Keratinocyte (primary cell): ENCODE results near the gene JADE2. TPM values are rescaled to one million over a fixed set of nuclear protein-coding genes. Genes with fewer than 3 reads are reported as not detected.

ENCODE experiments used
- DNase-seq: peaks from one replicate; pipeline ENCODE4 v3.0.0-alpha.2; 2011; ENCODE audit warnings: low read depth, missing footprints, low spot score
- FAIRE-seq: peaks from 2 replicates; lab custom pipeline; 2011; peaks lifted over from hg19 to GRCh38; lab: Jason Lieb, UNC
- H2AFZ ChIP-seq: 2 replicates; pipeline ENCODE4 v1.6.0; 2012; ENCODE audit warnings: low read length, control low read depth, inconsistent platforms; ENCODE audit not compliant: control insufficient read depth
- H3K27ac ChIP-seq: 2 replicates; pipeline ENCODE4 v1.5.1; 2011; ENCODE audit warnings: low read length; ENCODE audit not compliant: control insufficient read depth, insufficient read depth
- H3K27me3 ChIP-seq: 3 replicates; pipeline ENCODE4 v1.6.0; 2011; ENCODE audit warnings: low read length; ENCODE audit not compliant: control insufficient read depth, insufficient read depth; ENCODE audit errors: extremely low read depth
- H3K36me3 ChIP-seq, 2 experiments: 2 replicates in 1 of 2; 3 replicates in 1 of 2; pipeline ENCODE4 v1.5.1; 2011; ENCODE audit warnings: low read length in 2 of 2, mild to moderate bottlenecking in 1 of 2; ENCODE audit not compliant: control insufficient read depth in 2 of 2, insufficient read depth in 2 of 2; ENCODE audit errors: extremely low read depth in 1 of 2
- H3K4me1 ChIP-seq: 3 replicates; pipeline ENCODE4 v1.5.1; 2011; ENCODE audit warnings: low read length; ENCODE audit not compliant: control insufficient read depth, insufficient read depth; ENCODE audit errors: extremely low read depth
- H3K4me2 ChIP-seq: 3 replicates; pipeline ENCODE4 v1.6.0; 2011; ENCODE audit warnings: low read depth, low read length; ENCODE audit not compliant: control insufficient read depth, insufficient read depth; ENCODE audit errors: extremely low read depth
- H3K4me3 ChIP-seq, 3 experiments: fragments of 200-600 bp in 1 of 3; sonication (generic) in 1 of 3; 2 replicates in 2 of 3; 3 replicates in 1 of 3; pipeline ENCODE4 v1.5.1; 2011 to 2016; ENCODE audit warnings: low read length in 3 of 3, mild to moderate bottlenecking in 3 of 3, control low read depth in 2 of 3, inconsistent platforms in 1 of 3, low read depth in 1 of 3, mixed read lengths in 1 of 3, mixed run types in 1 of 3, moderate library complexity in 1 of 3; ENCODE audit not compliant: control insufficient read depth in 2 of 3, insufficient read depth in 2 of 3; ENCODE audit errors: extremely low read depth in 1 of 3
- H3K79me2 ChIP-seq: 2 replicates; pipeline ENCODE4 v1.6.0; 2012; ENCODE audit warnings: low read length; ENCODE audit not compliant: control insufficient read depth, insufficient read depth
- H3K9ac ChIP-seq: 3 replicates; pipeline ENCODE4 v1.6.0; 2011; ENCODE audit warnings: low read length; ENCODE audit not compliant: control insufficient read depth, insufficient read depth; ENCODE audit errors: extremely low read depth
- H3K9me1 ChIP-seq: 3 replicates; pipeline ENCODE4 v1.6.0; 2011; ENCODE audit warnings: low read length; ENCODE audit not compliant: control insufficient read depth, insufficient read depth; ENCODE audit errors: extremely low read depth
- H3K9me3 ChIP-seq: 2 replicates; pipeline ENCODE4 v1.5.1; 2012; ENCODE audit warnings: low read depth, low read length; ENCODE audit not compliant: control insufficient read depth
- H4K20me1 ChIP-seq: 3 replicates; pipeline ENCODE4 v1.6.0; 2011; ENCODE audit warnings: low read length; ENCODE audit not compliant: control insufficient read depth, insufficient read depth; ENCODE audit errors: extremely low read depth
- EZH2 ChIP-seq: IDR thresholded peaks from one replicate; pipeline ENCODE4 v1.6.1; 2012; ENCODE audit warnings: inconsistent platforms, mild to moderate bottlenecking, low read length, moderate library complexity
- dilution Hi-C: fragments of 300-500 bp; cut with MboI; formaldehyde crosslinking; loops from one replicate; pipeline ENCODE4 v1.7.0; 2020; ENCODE audit warnings: low sequenced_read_pairs; ENCODE audit not compliant: extremely low pct_ligation_motif_present
- polyA plus RNA-seq, 5 experiments: library from polyadenylated mRNA; depleted of rRNA in 3 of 5; stranded (reverse) in 3 of 5; stranded (forward) in 1 of 5; unstranded in 1 of 5; fragments of >200 nt; gene quantifications; 1 replicate in 1 of 5; 2 replicates in 3 of 5; 3 replicates in 1 of 5; pipeline versions ENCODE4 v1.2.1 to v1.2.3, GENCODE V29; 2011 to 2012; ENCODE audit warnings: missing spikeins in 2 of 5, low read depth in 1 of 5, low replicate concordance in 1 of 5
- TF ChIP-seq, protein P1 (sequence below), 3 experiments: IDR thresholded peaks in 1 of 3; conservative IDR thresholded peaks in 1 of 3; optimal IDR thresholded peaks in 1 of 3; 2 replicates in 2 of 3; 3 replicates in 1 of 3; pipeline versions ENCODE3 to v1.5.1; 2011; ENCODE audit warnings: low read length in 3 of 3, mild to moderate bottlenecking in 3 of 3, moderate library complexity in 2 of 3, control low read depth in 1 of 3, inconsistent platforms in 1 of 3; ENCODE audit not compliant: insufficient read depth in 2 of 3; ENCODE audit errors: extremely low read depth in 1 of 3

JADE2 gene
- polyA plus RNA-seq, 1 donor (not counting 4 experiments of a cell fraction or from before 2014, with no cell fraction given), result 11.1 TPM

GRCh38 chr5:134530301-134531077 is 5.0 kb downstream of the JADE2 start:
- Histone ChIP-seq H2AFZ (no peak overlapping the region), H3K9ac (no peak overlapping the region), H3K4me2 (no peak overlapping the region), H3K36me3 (no peaks in the 10 kb centered on the region), H3K9me1 (no peaks in the 10 kb centered on the region), H3K9me3 (no peaks in the 10 kb centered on the region), H4K20me1 (no peaks in the 10 kb centered on the region), H3K79me2 (peaks cover 41% of the 10 kb centered on the region), H3K27me3 (no peaks in the 10 kb centered on the region), H3K4me1 (peaks cover 10% of the 10 kb centered on the region), H3K4me3 (no peak overlapping the region), H3K27ac (no peak overlapping the region)
- dilution Hi-C loops, result no loop called here
- no peak for FAIRE-seq
- no peak for DNase-seq
- no peak for TF ChIP-seq EZH2
- TF ChIP-seq, protein P1, sequence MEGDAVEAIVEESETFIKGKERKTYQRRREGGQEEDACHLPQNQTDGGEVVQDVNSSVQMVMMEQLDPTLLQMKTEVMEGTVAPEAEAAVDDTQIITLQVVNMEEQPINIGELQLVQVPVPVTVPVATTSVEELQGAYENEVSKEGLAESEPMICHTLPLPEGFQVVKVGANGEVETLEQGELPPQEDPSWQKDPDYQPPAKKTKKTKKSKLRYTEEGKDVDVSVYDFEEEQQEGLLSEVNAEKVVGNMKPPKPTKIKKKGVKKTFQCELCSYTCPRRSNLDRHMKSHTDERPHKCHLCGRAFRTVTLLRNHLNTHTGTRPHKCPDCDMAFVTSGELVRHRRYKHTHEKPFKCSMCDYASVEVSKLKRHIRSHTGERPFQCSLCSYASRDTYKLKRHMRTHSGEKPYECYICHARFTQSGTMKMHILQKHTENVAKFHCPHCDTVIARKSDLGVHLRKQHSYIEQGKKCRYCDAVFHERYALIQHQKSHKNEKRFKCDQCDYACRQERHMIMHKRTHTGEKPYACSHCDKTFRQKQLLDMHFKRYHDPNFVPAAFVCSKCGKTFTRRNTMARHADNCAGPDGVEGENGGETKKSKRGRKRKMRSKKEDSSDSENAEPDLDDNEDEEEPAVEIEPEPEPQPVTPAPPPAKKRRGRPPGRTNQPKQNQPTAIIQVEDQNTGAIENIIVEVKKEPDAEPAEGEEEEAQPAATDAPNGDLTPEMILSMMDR (optimal IDR thresholded peaks at IDR 0.05 in 1 of 3, IDR thresholded peaks at IDR 0.05 in 1 of 3, conservative IDR thresholded peaks at IDR 0.05 in 1 of 3; ENCODE audit: extremely low read depth in 1 of 3, insufficient read depth in 2 of 3, low read length in 3 of 3), result no peak

GRCh38 chr5:134533115-134533815 is 7.8 kb downstream of the JADE2 start:
- no peaks in the 10 kb centered on the region for H4K20me1 ChIP-seq
- H3K4me2 ChIP-seq, result no peak overlapping the region
- FAIRE-seq, result no peak
- peaks cover 15% of the 10 kb centered on the region for H3K4me1 ChIP-seq
- dilution Hi-C loops, result no loop called here
- H3K9me3 ChIP-seq, result no peaks in the 10 kb centered on the region
- H3K79me2 ChIP-seq, result peaks cover 36% of the 10 kb centered on the region
- TF ChIP-seq EZH2, result no peak
- TF ChIP-seq, protein P1 (optimal IDR thresholded peaks at IDR 0.05 in 1 of 3, IDR thresholded peaks at IDR 0.05 in 1 of 3, conservative IDR thresholded peaks at IDR 0.05 in 1 of 3; ENCODE audit: extremely low read depth in 1 of 3, insufficient read depth in 2 of 3, low read length in 3 of 3), result no peak
- DNase-seq, result no peak
- H3K27ac ChIP-seq, result no peak overlapping the region
- H2AFZ ChIP-seq, result no peak overlapping the region
- peaks cover 7% of the 10 kb centered on the region for H3K9me1 ChIP-seq
- H3K9ac ChIP-seq, result no peak overlapping the region
- no peak overlapping the region for H3K4me3 ChIP-seq
- peaks cover 0 to 24% of the 10 kb centered on the region in 2 experiments for H3K36me3 ChIP-seq
- H3K27me3 ChIP-seq, result no peaks in the 10 kb centered on the region
